GM18867 (cell line): Measurements from ENCODE around the gene GCFC2.
"Not testable (repeated sequence)": the region's sequence is repeated elsewhere in the genome, so short reads cannot be mapped to it uniquely, and the experiment has no call there.

Experiments
- ATAC-seq: cut with Tn5 transposase; IDR thresholded peaks from one replicate; pipeline ENCODE4 v1.9.1; 2021; ENCODE audit warnings: mild to moderate bottlenecking, moderate library complexity; ENCODE audit not compliant: unreplicated experiment

GCFC2 gene

GRCh38 chr2:75710577-75711253, at the start of gene GCFC2:
GCFC2 (minus strand) TSS chr2:75710915; CDS start chr2:75710855, 60 bp downstream.
- ATAC-seq = peak; percentile 95

GRCh38 chr2:75752828-75753227, 42.1 kb upstream of the GCFC2 start:
- ATAC-seq = no peak

- ATAC-seq = peak; percentile 17
These were observed 41.2 kb upstream of the GCFC2 start for GRCh38 chr2:75751824-75752468.

GRCh38 chr2:75751360-75751759, 40.6 kb upstream of the GCFC2 start:
- ATAC-seq = peak; percentile 90

- no peak for ATAC-seq
These were observed 27.2 kb upstream of the GCFC2 start for GRCh38 chr2:75737961-75738360.

GRCh38 chr2:75736276-75736675, 25.6 kb upstream of the GCFC2 start:
- ATAC-seq = no peak

- ATAC-seq = no peak
These were observed 19.1 kb upstream of the GCFC2 start for GRCh38 chr2:75729861-75730260.

- no peak for ATAC-seq
These were observed 18.1 kb upstream of the GCFC2 start for GRCh38 chr2:75728614-75729419.

- no peak for ATAC-seq
These were observed 12.0 kb upstream of the GCFC2 start for GRCh38 chr2:75722687-75723086.

GRCh38 chr2:75720525-75720924, 9.8 kb upstream of the GCFC2 start:
- ATAC-seq = no peak

- ATAC-seq = no peak
These were observed 8.9 kb upstream of the GCFC2 start for GRCh38 chr2:75719616-75720015.

- no peak for ATAC-seq
These were observed 5.7 kb upstream of the GCFC2 start for GRCh38 chr2:75716406-75716805.

GRCh38 chr2:75711590-75711989, 875 bp upstream of the GCFC2 start:
- ATAC-seq = not testable (repeated sequence)

GRCh38 chr2:75710220-75710576, 517 bp downstream of the GCFC2 start:
- ATAC-seq = peak; percentile 30

GRCh38 chr2:75709297-75709696, 1.4 kb downstream of the GCFC2 start:
- ATAC-seq = no peak

GRCh38 chr2:75707901-75708300, 2.8 kb downstream of the GCFC2 start:
- ATAC-seq = no peak

GRCh38 chr2:75705921-75706320, 4.8 kb downstream of the GCFC2 start:
- no peak for ATAC-seq

- ATAC-seq = no peak
These were observed 7.0 kb downstream of the GCFC2 start for GRCh38 chr2:75703589-75704287.

- no peak for ATAC-seq
These were observed 8.1 kb downstream of the GCFC2 start for GRCh38 chr2:75702593-75702992.

GRCh38 chr2:75698918-75699317, 11.8 kb downstream of the GCFC2 start:
- no peak for ATAC-seq

GRCh38 chr2:75688196-75688595, 22.5 kb downstream of the GCFC2 start:
- no peak for ATAC-seq
